NCI-H128 (cell line): ENCODE data around the gene GFY.

Experiments
- DNase-seq: peaks from one replicate; lab custom pipeline; 2025; ENCODE audit not compliant: unreplicated experiment; lab: John Stamatoyannopoulos, UW

GFY gene

DNA sequence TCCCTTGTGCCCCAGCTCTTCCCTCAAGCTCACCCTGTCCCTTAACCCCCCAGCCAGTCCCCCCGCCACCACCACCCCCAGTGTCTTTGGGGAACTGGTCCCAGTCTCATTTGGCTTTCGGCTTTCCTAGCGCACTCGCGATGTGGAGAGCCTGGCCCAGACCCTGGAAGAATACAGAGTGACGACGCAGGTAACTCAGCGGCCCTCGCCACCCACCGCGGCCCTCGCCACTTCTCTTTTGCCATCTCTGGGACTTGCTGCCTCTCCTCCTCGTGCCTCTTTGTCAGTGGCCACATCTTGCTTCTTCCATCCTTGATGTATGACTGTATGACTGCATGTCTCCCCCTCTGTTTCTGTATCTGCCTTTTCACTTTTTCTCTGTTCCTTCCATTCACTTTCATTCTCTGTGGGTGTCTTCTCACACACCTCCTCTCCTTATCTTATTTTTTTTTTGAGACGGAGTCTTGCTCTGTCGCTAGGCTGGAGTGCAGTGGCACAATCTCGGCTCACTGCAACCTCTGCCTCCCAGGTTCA, 17.6 kb upstream of the GFY start:
- no peak for DNase-seq

DNA sequence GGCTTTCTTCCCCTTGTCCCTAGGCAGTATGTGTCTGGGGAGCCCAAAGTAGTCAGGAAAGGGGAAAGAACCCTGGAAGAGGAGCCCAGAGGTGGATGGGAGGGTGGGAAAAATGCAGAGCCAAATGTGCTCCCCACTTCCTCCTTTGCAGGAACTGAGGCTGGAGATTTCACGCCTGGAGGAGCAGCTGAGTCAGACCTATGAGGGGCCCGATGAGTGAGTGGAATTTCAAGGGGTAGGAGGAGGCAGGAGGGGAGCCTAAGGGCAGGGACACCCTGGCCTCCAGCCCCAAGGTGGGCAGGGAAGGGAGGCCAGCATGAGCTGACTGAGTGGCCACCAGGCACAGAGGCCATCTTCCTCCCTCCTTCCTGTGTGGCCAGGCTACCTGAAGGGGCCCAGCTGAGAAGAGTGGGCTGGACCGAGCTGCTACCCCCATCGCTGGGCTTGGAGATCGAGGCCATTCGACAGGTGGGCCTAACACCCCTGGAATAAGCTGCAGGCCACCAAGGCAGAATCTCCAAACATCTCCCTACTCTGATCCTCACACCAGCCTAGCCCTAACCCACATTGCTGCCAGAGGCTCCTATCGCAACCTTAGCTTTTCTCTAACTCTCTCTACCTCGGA, 16.3 kb upstream of the GFY start:
- DNase-seq, result no peak

DNA sequence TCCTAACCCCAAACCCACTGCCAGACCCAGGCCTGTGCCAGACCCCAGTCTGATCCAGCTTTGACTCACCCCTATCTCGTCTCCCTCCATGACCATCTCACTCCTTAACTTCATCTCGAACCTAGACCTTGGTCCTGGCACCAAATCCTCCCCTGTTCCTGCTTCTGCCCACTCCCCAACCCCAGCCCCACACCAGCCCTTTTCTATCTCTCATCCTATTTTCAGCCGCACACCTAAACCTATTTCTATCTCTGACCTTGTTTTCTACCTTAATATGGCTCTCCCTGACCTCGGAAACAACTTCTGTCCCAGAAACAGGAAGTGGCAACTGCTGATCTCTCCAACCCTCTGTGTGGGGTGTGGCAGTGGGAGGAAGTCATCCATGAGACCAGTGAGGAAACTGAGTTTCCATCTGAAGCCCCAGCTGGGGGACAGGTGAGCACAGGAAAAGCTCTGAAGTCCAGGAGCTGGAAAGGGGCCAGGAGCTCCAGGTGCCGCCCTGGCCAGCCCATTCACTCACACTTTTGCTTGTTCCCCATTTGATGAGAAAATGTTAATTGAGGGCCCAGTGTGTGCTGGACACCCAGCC, 15.7 kb upstream of the GFY start:
- DNase-seq, result no peak

GRCh38 chr19:49411681-49412326, 13.4 kb upstream of the GFY start:
- no peak for DNase-seq

DNA sequence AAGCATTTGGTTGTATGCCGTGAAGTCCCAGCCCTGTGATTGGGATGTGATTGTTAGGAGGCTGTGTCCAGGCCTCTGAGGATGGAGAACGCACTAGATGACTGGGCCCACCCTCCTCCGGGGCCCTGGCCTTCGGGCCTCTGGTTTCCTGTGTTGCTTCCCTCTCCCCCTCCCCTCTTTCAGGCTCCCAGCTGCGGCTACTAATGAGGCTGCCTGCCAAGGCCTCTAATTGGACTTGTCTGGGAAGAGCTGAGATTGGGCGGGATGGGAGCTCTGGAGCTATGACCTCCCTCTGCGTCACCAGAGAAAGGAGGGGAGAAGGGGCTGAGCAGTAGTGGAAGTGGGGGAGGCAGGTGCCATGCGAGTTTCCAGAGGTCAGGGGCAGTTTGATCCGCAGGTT, 11.8 kb upstream of the GFY start:
- DNase-seq, result no peak

DNA sequence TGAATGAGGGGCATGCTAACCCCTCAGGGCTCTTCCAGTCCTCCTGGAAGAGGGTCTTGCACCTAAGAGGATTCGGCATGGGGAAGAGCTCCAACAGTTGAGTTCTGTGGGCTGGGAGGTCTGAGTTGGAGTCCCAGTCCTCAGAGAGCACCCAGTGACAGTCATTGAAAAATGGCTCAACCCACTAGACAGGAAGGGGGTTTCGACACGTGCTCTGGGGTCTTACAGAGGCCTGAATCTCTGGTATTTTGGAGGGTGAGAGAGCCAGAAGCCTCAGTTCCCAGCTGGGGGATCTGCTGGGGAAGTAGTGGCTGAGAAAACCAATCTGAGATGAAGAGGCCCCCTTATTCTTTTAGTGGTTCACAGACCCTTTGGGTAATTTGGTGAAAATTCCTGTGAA, 10.9 kb upstream of the GFY start:
- no peak for DNase-seq

DNA sequence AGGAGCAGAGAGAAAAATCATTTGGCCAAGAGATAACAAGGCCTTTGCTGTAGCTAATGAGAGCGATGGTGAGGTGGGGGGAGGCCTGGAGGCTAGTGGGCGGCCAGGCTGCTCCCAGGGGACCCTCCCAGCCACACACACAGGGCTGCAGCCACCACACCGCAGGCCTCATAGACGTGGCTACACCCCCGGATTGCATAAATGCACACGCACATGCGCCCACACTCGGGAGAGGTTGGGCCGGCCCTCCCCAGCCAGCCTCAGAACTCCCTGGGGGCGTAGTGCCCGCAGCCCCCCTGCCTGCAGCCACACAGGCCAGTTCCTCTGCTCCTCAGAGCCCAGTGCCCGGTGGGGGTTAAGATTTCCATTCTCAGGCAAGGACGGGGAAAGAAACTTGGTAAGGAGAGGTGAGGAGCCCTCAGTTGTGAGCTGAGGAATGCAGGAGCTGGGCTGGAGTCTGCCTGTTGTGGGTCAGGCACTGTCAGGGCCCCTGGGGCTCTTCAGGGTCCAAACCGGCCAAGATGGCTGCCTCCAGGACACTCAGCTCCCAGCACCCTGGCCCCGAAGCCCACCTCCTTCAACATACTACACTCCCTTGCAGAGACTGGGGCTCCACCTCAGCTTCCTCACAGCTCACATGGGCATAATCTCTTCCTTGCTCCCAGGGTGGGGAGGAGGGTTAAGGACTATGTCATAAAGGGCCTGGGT, 9.9 kb upstream of the GFY start:
- DNase-seq, result no peak

- no peak for DNase-seq
These were observed 9.4 kb upstream of the GFY start for GRCh38 chr19:49415810-49416200.

DNA sequence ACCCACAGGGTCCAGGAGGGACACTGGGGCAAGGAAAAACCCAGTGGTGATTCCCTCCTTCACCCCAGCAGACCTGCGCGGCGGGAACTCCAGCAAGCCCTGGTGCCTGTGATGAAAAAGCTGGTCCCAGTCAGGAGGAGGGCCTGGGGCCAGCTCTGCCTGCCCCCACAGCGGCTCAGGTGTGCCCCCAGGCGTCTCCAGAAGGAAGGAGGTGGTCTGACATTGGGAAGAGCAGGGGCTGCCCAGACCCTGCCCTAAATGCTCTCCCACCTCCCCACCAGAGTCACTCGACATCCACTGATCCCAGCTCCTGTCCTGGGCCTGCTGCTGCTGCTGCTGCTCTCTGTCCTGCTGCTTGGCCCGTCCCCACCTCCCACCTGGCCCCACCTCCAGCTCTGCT, 8.1 kb upstream of the GFY start:
- no peak for DNase-seq

DNA sequence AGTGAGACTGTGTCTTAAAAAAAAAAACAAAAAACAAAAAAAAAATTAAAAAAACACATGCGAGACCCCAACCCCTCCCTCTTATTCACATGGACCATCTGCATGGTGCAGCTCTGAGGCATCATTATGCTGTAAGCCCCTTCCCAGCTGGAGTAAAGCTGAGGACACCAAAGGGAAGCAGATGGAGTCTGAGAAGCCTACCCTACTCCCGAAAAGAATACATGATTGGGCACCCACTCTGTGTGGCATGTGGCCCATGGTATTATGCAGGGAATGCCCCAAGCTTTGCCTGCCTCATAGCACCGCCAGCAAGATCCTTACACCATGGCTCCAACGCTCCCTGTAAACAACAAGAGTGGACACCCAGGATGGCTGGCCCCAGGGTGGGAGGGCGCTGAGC, 6.7 kb upstream of the GFY start:
- DNase-seq, result no peak

GRCh38 chr19:49419173-49419572, 6.0 kb upstream of the GFY start:
- no peak for DNase-seq

DNA sequence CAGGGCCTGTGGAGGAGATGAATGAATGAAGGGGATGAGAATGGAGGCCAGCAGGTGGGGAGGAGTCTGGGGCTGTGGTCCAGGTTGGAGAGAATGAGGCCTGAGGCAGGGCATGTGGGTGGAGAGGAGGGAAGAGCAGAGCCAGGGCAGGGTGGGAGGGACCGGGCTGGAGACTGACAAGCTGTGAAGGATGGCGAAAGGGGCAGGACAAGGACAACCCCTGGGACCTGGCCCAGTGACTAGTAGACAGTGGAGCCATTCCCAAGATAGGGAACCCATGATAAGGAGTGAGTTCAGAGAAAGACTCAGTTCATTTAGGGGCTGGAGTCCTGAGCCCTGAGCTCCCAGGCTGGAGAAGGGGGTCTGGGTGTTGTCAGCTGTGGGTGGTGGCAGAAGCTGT, 5.0 kb upstream of the GFY start:
- no peak for DNase-seq

DNA sequence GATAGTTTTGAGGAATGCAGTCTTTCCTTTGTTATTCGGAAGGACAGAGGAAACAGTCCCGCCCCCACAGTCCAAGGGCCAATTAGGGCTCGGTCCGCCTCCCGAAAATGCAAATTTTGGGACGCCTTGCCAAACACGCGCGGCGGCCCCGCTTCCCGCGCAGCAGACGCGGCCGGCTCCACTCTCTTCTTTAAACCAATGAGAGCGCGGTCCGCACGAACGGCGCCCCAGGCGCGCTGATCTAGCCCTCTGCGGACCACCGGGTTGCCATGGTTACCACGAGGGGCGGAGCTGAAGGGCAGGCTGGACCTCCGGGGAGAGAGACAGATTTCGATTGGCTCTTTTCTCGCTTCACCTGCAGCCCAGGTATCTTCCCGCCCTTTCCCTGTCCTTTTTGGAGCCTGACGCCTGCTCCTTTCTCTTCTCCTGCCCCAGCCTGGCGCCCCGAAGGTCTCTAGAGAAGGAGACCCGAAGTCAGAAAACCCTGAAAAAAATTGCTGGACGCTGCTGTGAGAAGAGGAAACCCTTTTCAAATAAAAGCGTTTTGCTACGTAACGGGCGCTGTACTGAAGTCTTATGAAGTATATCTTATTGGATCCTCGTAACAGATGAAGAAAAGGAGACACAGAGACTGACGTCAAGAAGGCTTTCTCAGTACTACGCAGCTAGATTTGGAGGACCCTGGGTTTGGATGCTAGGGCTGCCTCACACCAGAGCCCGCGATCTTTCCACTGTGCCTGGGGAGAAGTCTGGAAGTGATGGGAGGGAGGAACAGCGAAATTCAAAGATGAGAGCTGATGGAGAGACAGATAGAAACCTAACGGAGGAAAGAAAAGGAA, 3.9 kb upstream of the GFY start:
- DNase-seq, result peak; percentile 99

- DNase-seq, result no peak
These were observed 3.3 kb upstream of the GFY start for GRCh38 chr19:49421878-49422202.

DNA sequence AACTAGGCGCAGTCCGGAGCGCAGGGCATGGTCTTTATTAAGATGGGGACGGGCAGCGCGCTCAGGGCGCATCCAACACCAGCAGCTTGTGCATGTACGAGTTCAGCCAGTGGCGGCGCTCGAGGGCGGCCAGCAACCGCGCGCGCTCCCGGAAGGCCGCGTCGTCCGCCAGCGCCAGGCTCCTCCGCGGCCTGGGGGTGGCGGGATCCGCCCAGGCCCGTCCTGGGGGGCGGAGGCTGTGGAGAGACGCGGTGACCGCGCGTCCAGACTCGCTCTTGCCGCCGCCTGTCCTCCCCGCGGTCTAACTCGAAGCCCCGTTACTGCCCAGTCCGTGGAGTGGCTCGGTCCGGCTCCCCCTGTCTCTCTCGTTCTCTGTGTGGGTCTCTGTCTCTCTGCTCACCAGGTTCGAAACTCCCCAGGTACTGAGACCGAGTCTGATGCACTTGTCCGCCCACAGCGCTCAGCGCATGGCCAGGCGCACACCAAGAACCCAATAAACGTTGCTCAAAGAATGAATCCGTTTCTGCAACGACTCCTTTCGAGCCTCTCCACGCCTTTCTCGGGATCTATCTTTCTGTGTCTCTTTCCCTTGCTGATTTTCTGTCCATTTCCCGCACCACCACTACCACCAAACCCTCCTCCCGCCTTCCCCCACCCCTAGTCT, 2.6 kb upstream of the GFY start:
- peak; percentile 65 for DNase-seq

GRCh38 chr19:49423071-49423984, 1.9 kb upstream of the GFY start, which contains the start of gene PTH2:
PTH2 (minus strand) TSS chr19:49423441; CDS start chr19:49423339, 102 bp downstream.
- no peak for DNase-seq

GRCh38 chr19:49423985-49424303, 1.2 kb upstream of the GFY start:
- no peak for DNase-seq

DNA sequence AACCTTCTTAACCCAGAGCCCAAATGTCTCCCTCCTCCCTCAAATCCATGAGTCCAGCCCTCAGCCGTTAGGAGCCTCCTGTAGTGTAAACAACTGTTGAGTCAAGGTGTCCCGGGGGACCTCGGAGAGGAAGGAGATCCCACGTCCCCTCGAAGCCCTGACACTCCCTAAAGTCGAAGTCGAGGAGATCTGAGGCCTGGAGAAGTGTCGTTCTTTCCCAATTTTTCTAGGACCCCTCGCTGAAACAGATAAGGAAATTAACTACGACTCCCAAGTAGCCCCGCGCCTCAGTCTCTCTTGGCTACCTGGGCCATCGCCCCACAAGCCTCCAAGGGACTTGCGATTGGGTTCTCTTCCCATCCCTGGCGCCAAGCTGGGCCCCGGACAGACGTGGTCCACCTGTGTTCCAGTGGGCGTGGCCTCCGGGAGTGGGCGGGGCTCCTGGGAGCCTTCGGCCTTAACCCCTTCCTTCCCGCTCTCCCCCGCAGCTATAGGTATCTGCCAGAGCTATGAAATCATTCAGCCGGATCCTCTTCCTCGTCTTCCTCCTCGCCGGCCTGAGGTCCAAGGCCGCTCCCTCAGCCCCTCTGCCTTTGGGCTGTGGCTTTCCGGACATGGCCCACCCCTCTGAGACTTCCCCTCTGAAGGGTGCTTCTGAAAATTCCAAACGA, 869 bp downstream of the GFY start:
- peak; percentile 8 for DNase-seq

DNA sequence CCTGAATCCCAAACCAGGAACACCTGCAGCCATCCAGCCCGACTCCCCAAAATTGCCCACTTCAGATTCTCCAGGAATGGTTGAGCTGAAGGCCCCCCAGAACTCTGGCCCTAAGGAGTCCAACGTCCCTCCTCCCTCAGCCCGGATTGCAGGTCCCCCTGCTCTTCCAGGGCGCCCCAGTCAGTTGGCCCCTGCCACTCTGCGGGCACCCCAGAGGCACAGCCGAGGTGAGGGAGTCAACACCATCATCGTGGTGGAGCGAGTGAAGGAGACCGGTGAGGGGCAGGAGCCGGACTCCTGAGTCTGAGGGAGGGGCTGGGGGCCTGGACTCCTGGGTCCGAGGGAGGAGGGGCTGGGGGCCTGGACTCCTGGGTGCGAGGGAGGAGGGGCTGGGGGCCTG, 2.2 kb downstream of the GFY start:
- no peak for DNase-seq
